ENCODE results near the gene IPCEF1. TPM values are rescaled to one million over a fixed set of nuclear protein-coding genes. Genes with fewer than 3 reads are reported as not detected.

Gene IPCEF1
- total RNA-seq, 1 experiment from 2014 or later, result 0.28 TPM

- intact Hi-C loops (cut with micrococcal nuclease; ENCODE audit: unreplicated experiment), result no loop called here
- TF ChIP-seq POLR2AphosphoS5 (IDR thresholded peaks at IDR 0.05; ENCODE audit: low read depth, low read length) (no peak), CTCF (IDR thresholded peaks at IDR 0.05) (no peak), TCF7L2 (IDR thresholded peaks at IDR 0.05; ENCODE audit: low read depth, low read length) (no peak), REST (IDR thresholded peaks at IDR 0.05; ENCODE audit: insufficient read depth in 1 of 2, low read depth in 2 of 2, low read length in 1 of 2) (no peak), SIN3A (IDR thresholded peaks at IDR 0.05; ENCODE audit: borderline replicate concordance, insufficient read depth, low read depth, low read length) (no peak)
- DNase-seq (ENCODE audit: low read depth, low spot score), result no peak
- POLR2A ChIA-PET, result no interaction called here
- CTCF ChIA-PET, result no interaction called here
- no peaks in the 10 kb centered on the region for H3K36me3 ChIP-seq (ENCODE audit: control insufficient read depth, insufficient read depth, low read length)
- in situ Hi-C loops (cut with HindIII; ENCODE audit: low pct_unique_long_range_greater_than_20kb, low sequenced_read_pairs), result no loop called here
- no peak overlapping the region for H3K27ac ChIP-seq (ENCODE audit: low read length)
- H3K4me1 ChIP-seq (ENCODE audit: control insufficient read depth, insufficient read depth, low read length), result no peaks in the 10 kb centered on the region
- no peaks in the 10 kb centered on the region; the same call in 1 of the 2 replicates for H3K9me3 ChIP-seq (ENCODE audit: control insufficient read depth, insufficient read depth, low read depth, low read length)
- no peaks in the 10 kb centered on the region for H3K27me3 ChIP-seq (ENCODE audit: control insufficient read depth, insufficient read depth, low read length)
- H3K4me3 ChIP-seq (ENCODE audit: low read depth in 2 of 2, low read length in 2 of 2), result no peak overlapping the region
- BruUV-seq (replicated peaks), result no TSS peak
- ATAC-seq, result no peak
These were observed 14.7 kb downstream of the IPCEF1 start for GRCh38 chr6:154341871-154342270.

GRCh38 chr6:154341336-154341735 lies 15.3 kb downstream of the IPCEF1 start:
- H3K4me1 ChIP-seq (ENCODE audit: control insufficient read depth, insufficient read depth, low read length), result no peaks in the 10 kb centered on the region
- no peak for ATAC-seq
- no peaks in the 10 kb centered on the region; the same call in 1 of the 2 replicates for H3K9me3 ChIP-seq (ENCODE audit: control insufficient read depth, insufficient read depth, low read depth, low read length)
- in situ Hi-C loops (cut with HindIII; ENCODE audit: low pct_unique_long_range_greater_than_20kb, low sequenced_read_pairs), result no loop called here
- BruUV-seq (replicated peaks), result no TSS peak
- no peak overlapping the region for H3K4me3 ChIP-seq (ENCODE audit: low read depth in 2 of 2, low read length in 2 of 2)
- POLR2A ChIA-PET, result no interaction called here
- H3K27me3 ChIP-seq (ENCODE audit: control insufficient read depth, insufficient read depth, low read length), result no peaks in the 10 kb centered on the region
- no peak overlapping the region for H3K27ac ChIP-seq (ENCODE audit: low read length)
- H3K36me3 ChIP-seq (ENCODE audit: control insufficient read depth, insufficient read depth, low read length), result no peaks in the 10 kb centered on the region
- intact Hi-C loops (cut with micrococcal nuclease; ENCODE audit: unreplicated experiment), result no loop called here
- DNase-seq (ENCODE audit: low read depth, low spot score), result no peak
- CTCF ChIA-PET, result no interaction called here
- TF ChIP-seq TCF7L2 (IDR thresholded peaks at IDR 0.05; ENCODE audit: low read depth, low read length), result no peak
- TF ChIP-seq CTCF (IDR thresholded peaks at IDR 0.05), result no peak
- no peak for TF ChIP-seq SIN3A (IDR thresholded peaks at IDR 0.05; ENCODE audit: borderline replicate concordance, insufficient read depth, low read depth, low read length)
- TF ChIP-seq REST (IDR thresholded peaks at IDR 0.05; ENCODE audit: insufficient read depth in 1 of 2, low read depth in 2 of 2, low read length in 1 of 2), result no peak
- no peak for TF ChIP-seq POLR2AphosphoS5 (IDR thresholded peaks at IDR 0.05; ENCODE audit: low read depth, low read length)
